ENCODE data around the gene MECP2.

MECP2 gene

DNA sequence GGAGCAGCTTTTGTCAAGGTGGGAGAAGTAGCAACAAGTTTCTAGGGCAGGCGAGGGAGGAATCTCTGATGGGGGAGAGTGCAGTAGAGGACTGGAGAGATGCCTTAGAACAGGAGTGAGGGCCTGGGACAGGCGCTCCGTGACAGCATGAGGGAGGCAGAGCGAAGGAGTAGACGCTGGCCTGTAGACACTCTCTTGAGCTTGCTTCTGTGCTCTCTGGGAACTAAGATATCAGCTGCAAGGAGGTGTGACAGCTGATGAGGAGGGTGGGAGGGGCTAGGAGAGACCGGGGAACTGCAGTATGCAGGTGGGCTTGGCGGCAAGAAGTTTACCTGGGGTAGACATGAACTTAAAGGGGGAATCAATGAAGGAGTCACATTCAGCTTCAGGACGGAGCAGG, 35.7 kb downstream of the MECP2 start:
- no peak for ATAC-seq
- DNase-seq = no peak

DNA sequence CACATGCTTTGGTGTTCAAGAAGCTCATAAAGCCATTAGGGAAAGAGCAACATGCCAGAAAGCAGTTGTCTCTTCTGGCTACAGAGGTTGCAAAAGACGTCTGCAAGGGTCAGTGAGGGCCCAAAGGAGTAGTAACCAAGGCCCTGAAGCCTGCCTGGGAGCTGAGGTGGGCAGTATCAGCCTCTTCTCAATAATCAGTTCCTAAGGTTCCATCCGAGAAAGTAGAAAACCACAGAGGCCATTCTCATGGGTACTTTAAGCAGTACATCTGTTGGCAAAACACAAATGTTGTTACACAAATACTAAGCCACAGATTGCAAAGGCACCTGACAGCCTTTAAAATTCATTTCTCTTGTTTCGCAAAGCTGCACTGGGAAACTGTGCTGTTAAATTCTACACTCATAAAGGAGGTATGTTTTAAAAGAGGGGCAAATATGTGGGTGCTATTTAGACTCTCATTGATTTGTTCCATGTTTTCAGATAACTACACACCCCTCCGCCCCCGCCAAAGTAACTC, 37.7 kb downstream of the MECP2 start:
- DNase-seq (no peak), ATAC-seq (no peak)

DNA sequence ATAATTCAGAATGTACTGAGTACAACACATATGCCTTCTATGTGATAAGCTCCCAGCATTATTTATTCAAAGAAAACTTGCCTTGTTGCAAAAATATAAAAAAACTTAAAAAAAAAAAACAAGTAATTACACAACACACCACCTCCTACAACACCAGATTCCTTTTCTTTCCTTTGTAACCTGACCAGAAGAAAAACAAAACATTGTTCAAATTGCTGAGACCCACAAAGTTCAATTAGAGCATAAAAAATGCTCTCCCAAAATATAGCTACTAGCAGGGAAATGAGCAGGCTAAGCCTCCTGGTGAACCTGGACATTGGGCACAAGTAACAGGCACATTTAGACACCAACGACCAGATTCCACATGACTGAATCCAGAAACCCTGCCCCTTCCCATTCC, 38.3 kb downstream of the MECP2 start:
- ATAC-seq = no peak
- DNase-seq = no peak

DNA sequence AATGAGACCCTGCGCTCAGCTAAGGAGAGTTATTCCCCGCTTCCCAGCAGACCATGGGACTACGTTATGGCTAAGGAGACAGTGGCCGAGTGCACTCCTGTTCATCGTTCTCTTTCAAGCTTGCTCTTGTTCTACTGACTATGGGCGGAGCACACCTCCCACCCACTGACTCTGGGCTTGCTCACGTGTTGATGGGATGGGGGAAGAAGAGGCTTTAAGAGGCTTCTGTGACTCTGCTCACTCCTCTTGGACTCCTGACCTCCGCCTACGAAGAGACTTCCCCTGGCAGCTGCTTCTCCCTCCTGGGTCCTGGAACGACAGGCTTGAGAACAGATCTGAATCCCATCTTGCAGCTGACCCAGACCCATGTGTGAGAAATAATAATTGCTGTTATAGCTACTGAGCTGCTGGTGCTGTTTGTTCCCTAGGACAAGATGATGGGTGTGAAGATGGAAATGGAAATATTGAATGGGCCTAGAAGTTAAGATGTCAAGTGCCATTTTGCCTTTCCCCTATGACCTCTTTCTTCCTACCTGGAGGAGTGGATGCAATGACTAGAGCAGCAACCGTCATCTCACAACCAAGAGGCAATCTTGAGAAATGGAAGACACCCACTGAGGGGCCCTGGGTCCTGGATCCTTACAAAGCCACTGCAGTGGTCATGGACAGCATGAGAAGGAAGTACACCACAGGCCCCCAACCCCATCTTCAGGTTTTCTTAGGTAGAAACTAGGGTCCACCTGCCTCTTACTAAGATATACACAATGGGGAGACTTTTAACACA, 39.1 kb downstream of the MECP2 start:
- no peak for DNase-seq
- ATAC-seq = peak; percentile 69

DNA sequence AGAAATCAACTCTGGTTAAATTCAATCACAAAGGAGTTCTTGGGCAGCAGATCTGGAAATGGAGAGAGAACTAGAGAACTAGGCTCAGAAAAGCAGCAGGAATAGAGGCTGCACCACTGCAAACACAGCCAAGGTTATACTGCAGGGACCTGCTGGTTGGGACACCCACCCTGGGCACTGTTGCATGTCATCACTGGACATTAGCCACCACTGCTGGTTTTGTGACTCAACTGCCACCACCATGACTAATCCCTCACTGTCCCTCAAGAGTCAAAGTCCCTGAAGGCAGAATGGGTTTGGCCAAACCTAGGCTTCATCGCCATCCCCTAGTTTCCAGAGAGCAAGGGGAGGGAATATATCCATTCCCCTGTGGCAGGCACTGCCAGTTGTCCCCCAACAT, 39.7 kb downstream of the MECP2 start:
- ATAC-seq (no peak), DNase-seq (no peak)

DNA sequence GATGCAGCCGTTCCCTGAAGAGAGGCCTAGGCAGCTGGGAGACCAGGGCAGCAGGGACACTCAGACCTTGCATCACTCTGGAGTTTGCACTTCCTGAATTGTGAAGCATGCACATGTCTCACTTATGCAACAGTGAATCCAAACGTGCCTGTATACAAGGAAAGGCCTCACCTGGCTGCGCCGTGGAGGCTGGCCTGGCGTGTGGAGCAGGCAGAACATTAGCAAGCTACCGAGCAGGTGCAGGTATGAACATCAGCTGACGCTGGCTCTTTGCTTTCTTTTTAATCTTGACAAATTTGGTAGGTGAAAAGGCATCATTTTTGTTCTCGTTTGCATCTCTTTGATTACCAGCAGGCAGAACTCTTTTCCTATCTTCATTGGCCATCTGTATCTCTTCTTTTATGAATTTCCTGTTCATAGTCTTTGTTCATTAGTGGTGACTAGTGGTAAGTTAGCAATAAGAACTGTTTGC, 40.7 kb downstream of the MECP2 start:
- ATAC-seq (no peak), DNase-seq (no peak)

DNA sequence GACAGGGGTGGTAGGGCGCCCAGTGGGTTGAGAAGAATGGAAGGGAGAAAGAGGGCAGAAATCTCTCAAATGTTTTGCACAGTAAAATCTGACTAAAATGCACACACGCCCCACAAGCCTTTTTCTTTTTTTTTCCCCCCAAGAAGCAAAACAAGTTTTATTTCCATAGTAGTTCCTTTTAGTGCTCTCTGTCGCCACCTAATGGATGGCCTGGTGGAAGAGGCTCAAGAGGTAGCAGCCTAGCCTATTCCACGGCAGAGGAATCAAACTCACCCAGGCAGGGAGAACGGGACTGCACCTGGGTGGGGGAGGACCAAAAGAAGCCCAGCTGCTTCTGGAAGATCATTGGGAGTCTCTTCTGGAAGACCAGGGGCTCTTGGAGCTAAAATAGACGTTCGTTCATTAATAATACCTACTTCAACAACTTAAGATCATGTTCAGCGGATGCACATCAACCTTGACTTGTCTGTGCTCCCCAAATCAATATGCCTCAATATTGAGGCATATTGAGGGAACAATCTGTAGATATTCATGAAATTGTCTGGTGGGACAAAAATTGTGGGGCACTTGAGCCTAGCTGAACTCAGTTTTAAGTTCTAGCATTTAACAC, 46.2 kb downstream of the MECP2 start:
- peak; percentile 80 for DNase-seq
- peak; percentile 55 for ATAC-seq

DNA sequence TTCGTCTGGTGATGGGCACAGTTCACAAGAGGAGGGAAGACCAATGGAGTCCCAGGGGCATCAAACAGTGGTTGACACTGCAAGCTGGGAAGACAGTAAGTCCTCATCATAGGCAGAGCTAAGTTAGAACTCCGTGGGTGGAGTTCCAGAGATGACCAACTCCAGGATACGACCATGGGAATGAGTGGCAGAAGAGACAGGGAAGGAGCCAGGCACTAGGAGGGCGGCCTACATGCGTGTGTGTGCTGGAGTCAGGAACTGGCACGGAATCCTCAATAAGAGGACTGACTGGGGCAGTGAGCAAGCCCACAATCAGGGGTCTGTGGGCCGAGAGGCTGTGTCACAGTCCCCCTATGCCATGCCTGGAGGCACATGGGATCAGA, 47.4 kb downstream of the MECP2 start:
- no peak for DNase-seq
- ATAC-seq = no peak

DNA sequence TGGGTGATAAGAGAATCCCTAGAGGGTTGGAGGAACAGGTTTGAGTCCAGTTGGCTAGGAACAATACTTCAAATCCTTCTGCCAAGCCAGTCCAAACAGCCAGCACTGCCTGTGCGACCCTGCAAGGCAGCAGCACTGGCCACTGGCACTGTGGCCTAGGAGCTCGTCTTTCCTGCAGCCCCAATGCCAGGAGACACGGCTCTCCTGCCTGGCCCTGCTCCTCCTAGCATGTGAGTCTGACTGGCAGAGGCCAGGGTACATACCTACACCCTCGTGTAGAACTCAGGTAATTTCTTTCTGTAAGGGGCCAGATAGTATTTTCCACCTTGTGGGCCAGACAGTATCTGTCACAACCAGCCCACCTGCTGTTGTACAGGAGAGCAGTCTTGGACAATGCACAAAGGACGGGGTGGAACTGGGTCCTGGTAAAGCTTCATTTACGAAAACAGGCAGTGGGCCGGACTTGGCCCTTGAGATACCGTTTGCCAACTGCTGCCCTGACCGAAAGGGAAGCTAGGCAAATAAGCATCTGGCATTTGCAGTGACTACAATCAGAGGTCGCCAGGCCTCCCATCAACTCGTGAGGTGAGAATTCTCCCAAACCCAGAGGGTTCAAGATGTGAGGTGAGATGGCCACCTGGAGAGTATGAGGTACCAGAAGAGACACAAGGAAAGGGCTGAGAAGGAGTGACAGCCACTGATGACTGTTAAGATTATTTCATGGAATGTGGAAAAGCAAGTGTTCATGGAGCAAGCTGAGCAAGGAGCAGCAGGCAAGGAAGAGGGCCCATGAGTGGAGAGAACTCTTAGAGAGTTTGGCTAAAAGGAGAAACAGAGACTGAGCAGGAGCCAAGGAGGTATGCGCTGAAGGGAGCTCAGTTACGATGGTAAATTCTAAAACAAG, 48.1 kb downstream of the MECP2 start:
- DNase-seq (no peak), ATAC-seq (no peak)

DNA sequence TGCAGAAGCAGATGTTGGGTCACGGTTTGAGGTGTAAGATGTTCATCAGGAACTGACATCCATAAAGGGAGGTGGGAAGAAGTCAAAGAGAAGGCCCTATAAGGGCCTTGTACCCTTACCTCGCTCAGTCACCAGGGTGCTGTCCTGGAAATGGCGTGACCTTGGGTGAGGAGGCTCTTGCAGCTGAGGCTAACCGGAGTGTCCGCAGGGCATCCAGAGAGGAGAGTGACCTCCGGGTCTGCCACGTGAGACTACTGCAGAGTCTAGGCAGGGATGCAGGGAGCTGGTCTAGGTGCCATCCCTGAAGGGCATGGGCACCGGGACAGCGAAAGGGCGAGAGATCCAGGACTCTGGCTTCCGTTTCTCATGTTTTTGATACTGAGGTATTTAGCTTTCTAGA, 49.1 kb downstream of the MECP2 start:
- no peak for ATAC-seq
- DNase-seq = no peak

DNA sequence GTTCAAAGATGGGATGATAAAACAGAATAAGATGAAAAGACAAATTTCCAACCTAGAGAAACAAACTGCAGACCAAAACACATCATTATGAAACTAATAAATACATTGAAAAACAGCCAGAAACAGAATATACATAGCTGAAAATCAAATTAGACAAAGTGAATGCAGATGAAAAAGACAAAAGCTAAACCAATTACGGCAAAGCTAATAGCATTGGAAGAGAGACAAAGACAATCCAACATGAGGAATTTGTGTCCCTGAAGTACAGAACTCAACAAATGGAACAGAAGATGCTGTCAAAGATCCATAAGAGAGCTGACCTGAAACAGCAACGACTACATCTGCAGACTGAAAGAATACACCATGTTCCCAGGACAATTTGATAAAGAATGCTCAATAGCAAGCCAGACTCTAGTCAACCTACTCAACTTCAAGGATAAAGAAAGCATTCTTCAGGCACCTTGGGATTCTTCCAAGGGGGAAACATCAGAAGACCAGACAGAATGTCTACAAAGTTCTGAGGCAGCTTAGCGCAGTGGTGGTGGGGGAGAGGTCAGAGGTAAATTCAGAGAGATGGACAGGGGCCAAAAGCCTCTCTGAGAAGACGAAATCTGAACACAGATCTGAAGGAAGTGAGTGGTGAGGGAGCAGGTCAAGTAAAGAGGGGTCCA, 50.4 kb downstream of the MECP2 start:
- ATAC-seq (no peak), DNase-seq (no peak)

DNA sequence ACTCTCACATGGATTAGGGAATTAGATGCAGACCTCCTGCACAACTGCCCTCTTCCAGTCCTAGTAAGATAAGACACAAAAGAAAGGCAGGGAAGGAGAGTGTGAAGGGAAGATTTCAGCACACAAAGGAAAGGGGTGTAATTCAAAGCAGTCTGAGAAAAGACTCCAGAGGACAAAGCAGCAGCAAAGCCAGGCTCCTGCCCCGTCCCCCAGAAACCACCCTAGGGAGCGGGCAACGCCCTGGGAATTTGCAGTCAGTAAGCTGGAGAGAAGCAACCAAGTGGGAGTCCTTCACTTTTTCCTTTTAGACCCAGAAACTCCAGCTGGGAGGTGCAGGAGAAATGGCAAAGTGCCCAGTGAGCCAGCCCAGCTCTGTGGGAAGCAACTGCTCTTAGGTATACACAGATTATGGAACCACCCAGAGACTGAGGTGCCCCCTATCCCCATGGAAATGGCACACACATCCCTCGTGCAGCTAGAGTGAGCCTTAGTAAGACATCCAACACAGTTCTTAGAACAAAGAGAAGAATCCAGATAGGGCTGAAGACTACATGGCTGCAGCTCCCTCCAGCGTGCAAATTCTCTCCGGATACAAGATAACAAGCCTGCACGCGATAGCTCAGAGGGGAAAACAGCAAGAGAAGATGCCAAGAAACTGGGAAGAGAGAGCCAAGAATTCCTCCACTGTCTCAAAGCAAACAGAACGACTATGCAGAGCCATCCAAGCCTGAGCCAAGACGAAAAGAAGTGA, 51.3 kb downstream of the MECP2 start:
- DNase-seq = no peak

DNA sequence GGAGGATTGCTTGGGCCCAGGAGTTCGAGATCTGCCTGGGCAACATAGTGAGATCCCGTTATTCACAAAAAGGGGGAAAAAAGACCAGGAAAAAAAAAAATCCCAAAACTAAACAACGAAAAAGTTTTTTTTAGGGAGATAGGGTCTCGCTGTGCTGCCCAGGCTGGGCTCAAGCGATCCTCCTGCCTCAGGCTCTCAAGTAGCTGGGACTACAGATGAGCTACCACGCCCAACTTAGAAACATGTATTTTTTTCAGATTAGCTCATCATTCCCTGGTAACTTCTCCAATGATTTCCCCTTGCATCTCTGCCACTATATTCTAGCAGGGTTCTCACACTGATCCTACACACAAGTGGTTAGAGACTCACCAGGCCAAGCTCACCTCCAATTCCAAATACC, 53.4 kb downstream of the MECP2 start:
- DNase-seq = no peak
- ATAC-seq = no peak

More for the DNA sequence above, 51.3 kb downstream of the MECP2 start:
- no peak for ATAC-seq

DNA sequence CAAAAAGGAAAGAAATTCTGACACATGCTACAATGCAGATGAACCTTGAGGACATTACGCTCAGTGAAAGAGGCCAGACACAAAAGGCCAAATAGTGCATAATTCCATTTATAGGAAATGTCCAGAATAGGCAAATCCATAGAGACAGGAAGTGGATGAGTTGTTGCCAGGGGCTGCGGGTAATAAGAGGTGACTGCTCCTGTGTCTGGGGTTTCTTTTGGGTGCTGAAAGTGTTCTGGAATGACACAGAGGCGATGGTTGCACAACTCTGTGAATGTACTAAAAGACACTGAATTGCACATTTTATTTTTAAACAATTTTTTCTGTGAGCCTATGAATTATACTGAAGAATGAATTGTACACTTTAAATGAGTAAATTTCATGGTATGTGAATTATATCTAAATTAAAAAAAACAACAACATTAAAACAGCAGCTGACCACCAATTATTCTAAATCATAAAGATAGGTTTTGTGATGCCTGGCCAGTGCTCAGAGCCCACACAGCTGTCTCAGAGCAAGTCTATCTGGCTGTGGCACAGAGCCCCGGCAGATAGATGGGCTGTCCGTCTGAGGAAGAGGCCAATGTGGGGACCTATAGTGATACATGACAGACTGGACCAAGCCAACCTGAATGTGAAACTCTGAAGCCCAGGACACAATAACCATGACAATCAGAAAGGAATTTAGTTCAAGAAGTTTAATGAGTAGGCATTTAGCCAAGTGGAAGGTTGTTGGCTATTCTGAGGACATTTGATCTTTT, 54.3 kb downstream of the MECP2 start:
- no peak for DNase-seq
- ATAC-seq = no peak

DNA sequence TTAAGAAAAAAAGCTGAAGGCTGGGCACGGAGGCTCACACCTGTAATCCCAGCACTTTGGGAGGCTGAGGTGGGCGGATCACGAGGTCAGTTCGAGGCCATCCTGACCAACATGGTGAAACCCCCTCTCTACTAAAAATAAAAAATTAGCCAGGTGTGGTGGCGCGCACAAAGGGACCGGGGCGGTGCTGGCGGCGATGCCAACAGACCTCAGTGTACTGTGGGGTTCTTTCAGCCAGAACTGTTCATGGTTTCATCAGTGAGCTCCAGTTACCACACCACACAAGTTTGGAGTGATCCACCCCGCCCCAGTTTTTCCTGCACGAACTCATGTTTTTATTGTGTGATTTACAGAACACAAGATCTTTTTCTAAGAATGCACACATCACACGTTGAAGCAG, 56.7 kb downstream of the MECP2 start:
- ATAC-seq (no peak), DNase-seq (no peak)

DNA sequence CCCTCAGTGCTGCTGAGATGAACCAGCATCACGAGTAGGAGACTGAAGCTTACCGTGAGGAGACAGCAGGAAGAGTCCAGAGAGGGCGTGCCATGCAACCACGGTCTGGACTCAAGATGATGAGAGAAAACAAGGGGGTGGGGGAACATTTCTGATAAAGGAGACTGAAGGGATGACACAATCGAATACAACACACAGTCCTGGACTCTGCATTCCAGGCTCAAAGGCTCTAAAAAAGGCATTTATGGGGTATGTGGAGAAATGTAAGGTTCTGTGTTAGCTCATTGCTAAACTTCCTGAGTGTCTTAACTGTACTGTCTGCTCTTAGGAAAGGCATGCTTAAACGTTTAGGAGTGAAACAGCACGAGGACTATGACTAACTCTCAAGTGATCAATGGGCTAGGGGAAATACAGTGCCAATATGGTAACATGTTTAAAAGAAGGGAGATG, 57.2 kb downstream of the MECP2 start:
- no peak for DNase-seq
- peak; percentile 72 for ATAC-seq

DNA sequence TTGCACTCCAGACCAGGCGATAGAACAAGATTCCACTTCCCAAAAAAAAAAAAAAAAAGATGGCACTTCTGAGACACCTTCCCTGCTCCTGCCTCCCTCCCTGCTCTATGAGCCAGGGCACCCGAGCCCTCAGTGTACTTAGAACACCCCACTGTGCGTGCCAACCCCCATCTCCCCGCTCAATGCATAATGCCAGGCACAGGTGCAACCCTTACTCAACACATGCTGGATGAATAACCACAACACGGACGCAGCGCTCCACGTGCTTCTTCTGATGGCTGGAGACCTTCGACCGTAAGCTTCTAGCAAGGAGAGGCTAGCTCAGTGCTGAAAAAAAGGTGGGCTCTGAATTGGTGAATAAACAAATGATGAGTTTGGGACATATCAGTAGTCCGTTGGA, 57.9 kb downstream of the MECP2 start:
- ATAC-seq = no peak
- DNase-seq = no peak

DNA sequence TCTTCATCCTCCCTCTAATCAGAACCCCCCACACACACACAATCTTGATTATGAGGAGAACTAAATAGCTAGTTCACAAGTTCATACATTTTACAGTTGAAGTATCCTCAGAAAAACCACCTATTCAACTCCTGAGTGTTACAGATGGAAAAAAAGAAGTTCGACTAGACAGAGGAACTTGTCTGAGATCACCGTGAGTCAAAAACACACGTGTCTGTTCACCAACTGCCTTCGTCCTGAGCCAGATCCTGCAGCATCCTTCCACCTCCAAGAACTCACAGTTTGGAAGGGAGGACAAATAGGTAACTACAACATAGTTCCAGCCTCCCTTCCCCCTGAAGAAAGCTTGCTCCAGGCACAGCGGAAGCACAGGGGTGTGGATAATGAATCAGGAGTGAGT, 58.9 kb downstream of the MECP2 start:
- DNase-seq = no peak
- no peak for ATAC-seq

DNA sequence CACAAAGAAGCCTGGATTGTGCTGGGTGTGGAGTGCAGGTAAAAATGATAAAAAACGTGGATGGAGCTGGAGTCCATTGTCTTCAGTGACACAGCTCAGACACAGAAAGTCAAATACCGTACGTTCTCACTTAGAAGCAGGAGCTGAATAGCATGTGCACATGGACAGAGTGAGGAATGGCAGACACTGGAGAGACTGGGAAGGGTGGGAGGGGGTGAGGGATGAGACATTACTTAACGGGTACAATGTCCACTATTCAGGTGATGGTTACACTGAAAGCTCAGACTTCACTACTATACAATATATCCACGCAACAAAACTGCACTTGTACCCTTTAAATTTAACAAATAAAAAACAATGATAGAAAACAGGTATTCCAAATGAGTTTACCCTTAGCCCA, 59.8 kb downstream of the MECP2 start:
- ATAC-seq (no peak), DNase-seq (no peak)

DNA sequence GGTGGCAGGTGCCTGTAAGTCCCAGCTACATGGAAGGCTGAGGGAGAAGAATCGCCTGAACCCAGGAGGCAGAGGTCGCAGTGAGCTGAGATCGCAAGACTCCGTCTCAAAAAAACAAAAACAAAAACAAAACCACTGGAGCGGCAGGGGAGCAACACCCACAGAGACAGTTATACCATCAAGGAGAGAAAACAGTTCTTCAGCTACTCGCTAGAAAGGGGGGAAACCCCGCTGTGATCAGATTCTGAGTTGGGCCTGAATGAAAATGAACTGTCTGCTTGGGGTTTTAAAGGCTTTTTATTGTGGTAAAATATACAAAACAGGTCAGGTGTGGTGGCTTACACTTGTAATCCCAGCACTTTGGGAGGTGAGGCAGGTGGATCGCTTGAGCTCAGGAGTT, 61.0 kb downstream of the MECP2 start:
- ATAC-seq (no peak), DNase-seq (no peak)

DNA sequence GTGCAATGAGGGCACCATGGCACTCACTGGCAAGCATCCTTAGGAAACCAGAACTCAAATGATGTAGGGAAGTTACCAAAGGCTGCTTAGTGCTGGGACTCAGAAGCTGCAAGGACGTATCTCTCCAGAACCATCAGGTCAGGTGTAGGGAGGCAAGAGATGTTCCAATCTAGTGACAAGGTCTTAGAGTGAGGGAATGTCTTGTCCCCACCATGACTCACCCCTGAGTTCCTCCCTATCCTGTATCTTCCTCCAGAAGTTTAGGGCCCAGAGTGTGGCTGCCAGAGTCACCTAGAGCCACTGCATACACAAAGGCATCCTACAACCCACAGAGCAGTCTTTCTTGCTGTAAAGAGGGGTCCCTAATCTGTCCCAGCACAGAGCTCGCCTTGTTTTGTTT, 63.7 kb downstream of the MECP2 start:
- ATAC-seq = no peak
- DNase-seq = no peak

Data from stimulated activated naive CD8-positive, alpha-beta T cell treated with anti-CD3 and anti-CD28 coated beads, Interleukin-15, Interleukin-2, amounts not matched to agents 100 U/mL and 50 U/mL, for 24 hours (primary cell).